GM23338 (cell line): ENCODE results near the gene NOSIP.

Experiments
- CREB1 ChIP-seq: fragments of 250-450 bp; sonication (Bioruptor Pico); IDR thresholded peaks from 2 replicates; pipeline ENCODE4 v1.5.0; 2020; ENCODE audit warnings: low read depth, mild to moderate bottlenecking, moderate library complexity
- EZH2 ChIP-seq: fragments of 200-600 bp; sonication (generic); IDR thresholded peaks from one replicate; pipeline ENCODE4 v1.8.0; 2017; ENCODE audit warnings: antibody characterized with exemption, mild to moderate bottlenecking, low read depth; ENCODE audit not compliant: unreplicated experiment
- EZH2phosphoT487 ChIP-seq: fragments of 200-600 bp; sonication (generic); IDR thresholded peaks from one replicate; pipeline ENCODE4 v1.8.1; 2018; ENCODE audit warnings: antibody characterized with exemption; ENCODE audit not compliant: unreplicated experiment
- JUNB ChIP-seq: IDR thresholded peaks from one replicate; pipeline ENCODE4 v1.6.1; 2016; ENCODE audit warnings: antibody characterized with exemption; ENCODE audit not compliant: unreplicated experiment
- NANOG ChIP-seq: IDR thresholded peaks from 2 replicates; pipeline ENCODE4 v1.6.1; 2016; ENCODE audit warnings: antibody characterized with exemption, borderline replicate concordance
- POLR2AphosphoS5 ChIP-seq: IDR thresholded peaks from 2 replicates; pipeline ENCODE4 v1.6.1; 2016; ENCODE audit warnings: antibody characterized with exemption, low read depth
- STAT1 ChIP-seq: IDR thresholded peaks from one replicate; pipeline ENCODE4 v1.6.1; 2016; ENCODE audit warnings: antibody characterized with exemption; ENCODE audit not compliant: unreplicated experiment
- ZNF114 ChIP-seq: fragments of 250-450 bp; sonication (Bioruptor Pico); IDR thresholded peaks from 2 replicates; pipeline ENCODE4 v1.5.0; 2020; ENCODE audit warnings: mild to moderate bottlenecking, moderate library complexity
- ZNF331 ChIP-seq: fragments of 250-450 bp; sonication (Bioruptor Pico); IDR thresholded peaks from 2 replicates; pipeline ENCODE4 v1.5.0; 2020; ENCODE audit warnings: low read depth, mild to moderate bottlenecking, moderate library complexity
- TF ChIP-seq, protein P1 (sequence below), 2 experiments: fragments of 200-600 bp in 1 of 2; sonication (generic) in 1 of 2; conservative IDR thresholded peaks; 2 replicates each; pipeline versions ENCODE4 v1.5.1 to v1.6.1; 2016 to 2017; ENCODE audit warnings: antibody characterized with exemption in 2 of 2, low read depth in 2 of 2, mild to moderate bottlenecking in 2 of 2, moderate library complexity in 1 of 2
- TF ChIP-seq, protein P2 (sequence below): IDR thresholded peaks from one replicate; pipeline ENCODE4 v1.6.1; 2018; ENCODE audit warnings: antibody characterized with exemption; ENCODE audit not compliant: unreplicated experiment
- TF ChIP-seq, protein P3 (sequence below): IDR thresholded peaks from 2 replicates; pipeline ENCODE4 v1.6.1; 2016; ENCODE audit warnings: antibody characterized with exemption

DNA sequence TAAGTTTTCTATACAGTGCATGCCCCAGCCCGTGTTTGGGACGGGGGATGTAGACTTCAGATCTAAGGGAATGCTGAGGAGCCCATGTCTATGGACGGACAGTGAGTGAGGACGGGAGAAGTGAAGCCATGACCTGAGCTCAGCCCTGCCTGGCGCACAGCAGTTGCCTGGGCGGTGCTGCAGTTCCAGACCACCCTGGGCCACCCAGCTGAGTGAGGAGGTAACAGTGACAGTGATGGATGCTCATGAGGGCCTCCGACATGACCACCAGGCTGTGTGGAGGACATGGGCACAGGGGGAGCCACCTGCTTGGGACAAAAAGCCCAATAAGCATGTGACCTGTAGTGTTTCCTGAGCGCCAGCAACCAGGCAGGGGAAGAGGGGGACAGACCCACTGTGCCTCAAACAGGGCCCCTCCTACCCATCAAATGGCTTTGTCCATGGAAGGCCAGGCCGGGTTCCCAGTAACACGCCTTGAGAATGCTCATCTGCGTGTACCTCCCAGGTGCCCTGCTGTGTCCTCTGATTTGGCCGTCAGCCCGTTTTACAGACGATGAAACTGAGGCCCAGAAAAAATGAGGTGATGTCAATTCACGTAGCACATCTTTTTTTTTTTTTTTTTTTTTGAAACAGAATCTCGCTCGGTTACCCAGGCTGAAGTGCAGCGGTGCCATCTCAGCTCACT, 22.6 kb downstream of the NOSIP start:
- TF ChIP-seq, protein P1, sequence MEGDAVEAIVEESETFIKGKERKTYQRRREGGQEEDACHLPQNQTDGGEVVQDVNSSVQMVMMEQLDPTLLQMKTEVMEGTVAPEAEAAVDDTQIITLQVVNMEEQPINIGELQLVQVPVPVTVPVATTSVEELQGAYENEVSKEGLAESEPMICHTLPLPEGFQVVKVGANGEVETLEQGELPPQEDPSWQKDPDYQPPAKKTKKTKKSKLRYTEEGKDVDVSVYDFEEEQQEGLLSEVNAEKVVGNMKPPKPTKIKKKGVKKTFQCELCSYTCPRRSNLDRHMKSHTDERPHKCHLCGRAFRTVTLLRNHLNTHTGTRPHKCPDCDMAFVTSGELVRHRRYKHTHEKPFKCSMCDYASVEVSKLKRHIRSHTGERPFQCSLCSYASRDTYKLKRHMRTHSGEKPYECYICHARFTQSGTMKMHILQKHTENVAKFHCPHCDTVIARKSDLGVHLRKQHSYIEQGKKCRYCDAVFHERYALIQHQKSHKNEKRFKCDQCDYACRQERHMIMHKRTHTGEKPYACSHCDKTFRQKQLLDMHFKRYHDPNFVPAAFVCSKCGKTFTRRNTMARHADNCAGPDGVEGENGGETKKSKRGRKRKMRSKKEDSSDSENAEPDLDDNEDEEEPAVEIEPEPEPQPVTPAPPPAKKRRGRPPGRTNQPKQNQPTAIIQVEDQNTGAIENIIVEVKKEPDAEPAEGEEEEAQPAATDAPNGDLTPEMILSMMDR (conservative IDR thresholded peaks at IDR 0.05; ENCODE audit: low read depth in 2 of 2): no peak
- TF ChIP-seq EZH2 (no peak), EZH2phosphoT487 (no peak), POLR2AphosphoS5 (no peak), STAT1 (no peak), ZNF331 (CRISPR knock-in tag) (no peak), CREB1 (no peak), JUNB (no peak), ZNF114 (CRISPR knock-in tag) (no peak), NANOG (no peak)
- TF ChIP-seq, protein P2, sequence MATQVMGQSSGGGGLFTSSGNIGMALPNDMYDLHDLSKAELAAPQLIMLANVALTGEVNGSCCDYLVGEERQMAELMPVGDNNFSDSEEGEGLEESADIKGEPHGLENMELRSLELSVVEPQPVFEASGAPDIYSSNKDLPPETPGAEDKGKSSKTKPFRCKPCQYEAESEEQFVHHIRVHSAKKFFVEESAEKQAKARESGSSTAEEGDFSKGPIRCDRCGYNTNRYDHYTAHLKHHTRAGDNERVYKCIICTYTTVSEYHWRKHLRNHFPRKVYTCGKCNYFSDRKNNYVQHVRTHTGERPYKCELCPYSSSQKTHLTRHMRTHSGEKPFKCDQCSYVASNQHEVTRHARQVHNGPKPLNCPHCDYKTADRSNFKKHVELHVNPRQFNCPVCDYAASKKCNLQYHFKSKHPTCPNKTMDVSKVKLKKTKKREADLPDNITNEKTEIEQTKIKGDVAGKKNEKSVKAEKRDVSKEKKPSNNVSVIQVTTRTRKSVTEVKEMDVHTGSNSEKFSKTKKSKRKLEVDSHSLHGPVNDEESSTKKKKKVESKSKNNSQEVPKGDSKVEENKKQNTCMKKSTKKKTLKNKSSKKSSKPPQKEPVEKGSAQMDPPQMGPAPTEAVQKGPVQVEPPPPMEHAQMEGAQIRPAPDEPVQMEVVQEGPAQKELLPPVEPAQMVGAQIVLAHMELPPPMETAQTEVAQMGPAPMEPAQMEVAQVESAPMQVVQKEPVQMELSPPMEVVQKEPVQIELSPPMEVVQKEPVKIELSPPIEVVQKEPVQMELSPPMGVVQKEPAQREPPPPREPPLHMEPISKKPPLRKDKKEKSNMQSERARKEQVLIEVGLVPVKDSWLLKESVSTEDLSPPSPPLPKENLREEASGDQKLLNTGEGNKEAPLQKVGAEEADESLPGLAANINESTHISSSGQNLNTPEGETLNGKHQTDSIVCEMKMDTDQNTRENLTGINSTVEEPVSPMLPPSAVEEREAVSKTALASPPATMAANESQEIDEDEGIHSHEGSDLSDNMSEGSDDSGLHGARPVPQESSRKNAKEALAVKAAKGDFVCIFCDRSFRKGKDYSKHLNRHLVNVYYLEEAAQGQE: no peak
- TF ChIP-seq, protein P3, sequence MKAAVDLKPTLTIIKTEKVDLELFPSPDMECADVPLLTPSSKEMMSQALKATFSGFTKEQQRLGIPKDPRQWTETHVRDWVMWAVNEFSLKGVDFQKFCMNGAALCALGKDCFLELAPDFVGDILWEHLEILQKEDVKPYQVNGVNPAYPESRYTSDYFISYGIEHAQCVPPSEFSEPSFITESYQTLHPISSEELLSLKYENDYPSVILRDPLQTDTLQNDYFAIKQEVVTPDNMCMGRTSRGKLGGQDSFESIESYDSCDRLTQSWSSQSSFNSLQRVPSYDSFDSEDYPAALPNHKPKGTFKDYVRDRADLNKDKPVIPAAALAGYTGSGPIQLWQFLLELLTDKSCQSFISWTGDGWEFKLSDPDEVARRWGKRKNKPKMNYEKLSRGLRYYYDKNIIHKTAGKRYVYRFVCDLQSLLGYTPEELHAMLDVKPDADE: no peak
